ENCODE results near the gene DSCAM. TPM values are rescaled to one million over a fixed set of nuclear protein-coding genes. Genes with fewer than 3 reads are reported as not detected.

Gene DSCAM
- total and polyA plus RNA-seq, 10 of the 15 experiments (the other 5 are each of a cell fraction or from before 2014, with no cell fraction given), result not detected

GRCh38 chr21:40736145-40736544 lies 110.8 kb downstream of the DSCAM start:
- RAD21 ChIA-PET (ENCODE audit: unreplicated experiment), result no interaction called here
- Histone ChIP-seq H3K27me3 (replicated peaks in 1 of 2; ENCODE audit: control insufficient read depth in 2 of 2, insufficient read depth in 2 of 2, low read length in 1 of 2) (no peaks in the 10 kb centered on the region), H3K79me2 (ENCODE audit: control insufficient read depth, insufficient read depth, low read length) (no peaks in the 10 kb centered on the region), H3K4me1 (ENCODE audit: control insufficient read depth, insufficient read depth, low read length) (no peaks in the 10 kb centered on the region), H2AFZ (ENCODE audit: control insufficient read depth, low read depth, low read length) (no peak overlapping the region), H3K9ac (ENCODE audit: control insufficient read depth, insufficient read depth, low read length) (no peak overlapping the region), H3K9me3 (replicated peaks; ENCODE audit: control insufficient read depth, insufficient read depth, low read length) (no peaks in the 10 kb centered on the region; the same call in 2 of the 3 replicates), H3K4me2 (ENCODE audit: control insufficient read depth, insufficient read depth) (no peak overlapping the region), H3K36me3 (ENCODE audit: control insufficient read depth in 2 of 2, insufficient read depth in 2 of 2, low read length in 1 of 2) (no peaks in the 10 kb centered on the region), H3K27ac (ENCODE audit: control insufficient read depth, insufficient read depth) (no peak overlapping the region), H4K20me1 (ENCODE audit: control insufficient read depth, insufficient read depth) (no peaks in the 10 kb centered on the region), H3K4me3 (no peak overlapping the region)
- WGBS (ENCODE audit: insufficient coverage, insufficient replicate concordance, low lambda C conversion rate, missing lambda C conversion rate), result 2% methylated on average over 3 of the region's 3 CpGs
- CTCF ChIA-PET, result no interaction called here
- BruUV-seq (replicated peaks), result no TSS peak
- FAIRE-seq (no peak), DNase-seq (ENCODE audit: low read depth, low spot score) (no peak), ATAC-seq (no peak)
- POLR2A ChIA-PET, result no interaction called here
- in situ Hi-C loops (cut with MboI) (no loop called here), intact Hi-C loops (cut with micrococcal nuclease; ENCODE audit: unreplicated experiment) (no loop called here)
- SMC1A ChIA-PET (ENCODE audit: uncharacterized antibody, unreplicated experiment), result no interaction called here
- TF ChIP-seq NBN (IDR thresholded peaks at IDR 0.05) (no peak), IRF4 (IDR thresholded peaks at IDR 0.05; ENCODE audit: low read depth, low read length) (no peak), CREM (IDR thresholded peaks at IDR 0.05; ENCODE audit: low read depth) (no peak), RAD51 (IDR thresholded peaks at IDR 0.05) (no peak), PKNOX1 (IDR thresholded peaks at IDR 0.05) (no peak), RUNX3 (IDR thresholded peaks at IDR 0.05; ENCODE audit: low read length) (no peak), YBX1 (IDR thresholded peaks at IDR 0.05) (no peak), SMC3 (IDR thresholded peaks at IDR 0.05; ENCODE audit: borderline replicate concordance, low read length) (no peak), EP300 (IDR thresholded peaks at IDR 0.05; ENCODE audit: borderline replicate concordance in 1 of 2, control insufficient read depth in 1 of 2, low read depth in 2 of 2, low read length in 2 of 2) (no peak), NRF1 (conservative IDR thresholded peaks at IDR 0.05; ENCODE audit: low read depth, low read length) (no peak), RBBP5 (conservative IDR thresholded peaks at IDR 0.05) (no peak)

All from GM12878 (cell line).